Brain pericyte (primary cell): ENCODE results near the gene ABCF1.

Experiments
- DNase-seq: peaks from one replicate; pipeline ENCODE4 v3.0.0-alpha.2; 2012; ENCODE audit warnings: low read depth, low spot score

Gene ABCF1

DNA sequence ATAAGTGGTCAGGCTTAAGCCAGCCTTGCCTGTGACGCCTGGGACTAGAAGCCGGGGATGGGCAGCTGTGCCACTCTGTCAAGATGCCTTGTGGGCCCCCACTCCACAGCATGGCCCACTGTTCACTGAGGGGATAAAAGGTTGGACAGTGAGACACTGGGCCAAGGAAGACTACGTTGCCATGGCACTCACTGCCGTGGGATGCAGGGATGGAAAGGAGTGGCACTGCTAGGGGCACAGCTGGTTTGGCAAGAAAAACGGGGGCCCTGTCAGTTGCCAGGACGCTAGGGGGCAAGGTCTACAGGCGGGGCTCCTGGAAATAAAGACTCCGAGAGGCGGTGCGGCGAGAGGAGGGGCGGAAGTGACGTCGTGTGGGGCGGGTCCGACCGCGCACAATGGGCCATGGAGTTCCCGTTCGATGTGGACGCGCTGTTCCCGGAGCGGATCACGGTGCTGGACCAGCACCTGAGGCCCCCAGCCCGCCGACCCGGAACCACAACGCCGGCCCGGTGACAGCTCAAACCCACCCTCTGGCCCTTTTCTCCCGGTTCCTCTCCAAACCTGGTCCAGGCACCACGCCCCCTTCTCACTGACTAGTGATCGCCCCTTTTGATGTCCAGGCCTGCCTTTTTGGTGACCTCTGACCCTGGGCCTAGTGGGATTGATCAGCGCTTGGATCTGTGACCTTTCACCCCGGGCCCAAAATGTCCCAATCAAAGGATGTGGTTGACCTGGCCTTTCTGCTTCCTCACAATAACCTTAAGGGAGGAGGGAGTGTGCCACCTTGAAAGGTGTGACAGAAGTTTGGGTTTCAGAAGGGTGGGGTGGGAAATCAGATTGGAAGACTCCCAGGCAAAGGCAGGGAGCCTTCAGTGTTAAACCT is 55.5 kb downstream of the ABCF1 start, which contains the start of gene ATAT1:
Gene ATAT1 (plus strand): TSS at position 391 of the 883 bp plus-strand sequence.
- no peak for DNase-seq

DNA sequence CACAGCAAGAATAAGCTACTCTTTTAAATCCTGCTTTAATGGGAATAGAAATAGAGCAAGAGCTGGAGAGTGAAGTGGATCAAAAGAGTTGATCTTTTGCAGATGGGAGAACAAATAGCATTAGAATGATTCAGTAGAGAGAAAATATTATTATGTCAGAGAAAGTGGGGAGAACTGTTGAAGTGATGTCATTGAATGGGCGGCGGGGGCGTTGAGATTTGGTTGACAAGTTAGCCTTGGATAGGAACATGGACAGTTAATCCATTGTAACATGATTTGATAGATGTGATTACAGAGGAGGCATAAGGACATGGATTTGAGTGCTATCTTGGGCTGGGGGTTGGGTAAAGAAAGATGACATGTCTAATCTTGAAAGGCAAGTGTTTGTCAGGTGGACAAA is 64.6 kb downstream of the ABCF1 start:
- no peak for DNase-seq

DNA sequence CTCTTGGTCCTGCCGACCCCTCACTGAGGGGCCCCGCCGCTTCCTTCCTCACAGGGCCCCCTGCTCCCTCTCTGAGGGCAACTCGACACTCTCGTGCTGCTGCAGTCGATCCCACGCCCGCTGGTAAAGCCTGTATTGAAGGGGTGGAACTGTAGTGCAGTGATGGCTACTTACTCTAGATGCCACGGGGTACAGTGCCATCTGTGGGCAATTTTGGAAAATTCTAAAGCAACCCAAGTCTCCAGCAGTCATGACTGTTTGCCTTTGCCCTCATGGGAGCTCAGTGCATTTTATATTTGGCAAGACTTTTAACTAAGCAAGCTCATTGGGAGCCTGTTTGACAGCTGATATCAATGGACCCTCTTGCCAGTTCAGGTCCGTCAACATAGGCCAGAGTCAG is 69.2 kb downstream of the ABCF1 start:
- no peak for DNase-seq

DNA sequence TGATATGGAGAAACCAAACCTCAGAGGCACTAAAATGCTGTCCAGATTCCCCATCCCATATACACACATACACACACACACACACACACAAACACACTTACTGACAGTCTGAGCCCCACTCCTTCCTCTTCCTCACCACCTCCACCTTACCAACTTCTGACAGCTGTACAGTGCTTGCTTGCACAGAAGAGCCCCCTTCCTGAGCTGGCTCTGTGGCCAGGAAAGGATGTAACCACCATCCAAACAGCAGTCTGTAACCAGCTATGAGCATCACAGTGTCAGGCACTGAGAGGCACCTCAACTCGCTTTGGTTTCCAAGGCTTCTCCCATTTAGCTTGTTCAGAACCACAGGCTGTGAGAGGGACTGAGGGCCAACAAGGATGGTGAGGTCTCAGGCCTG is 69.8 kb downstream of the ABCF1 start:
- DNase-seq = no peak
